Naive thymus-derived CD8-positive, alpha-beta T cell (primary cell): ENCODE measurements around the gene ZBTB26. TPM values are rescaled to one million over a fixed set of nuclear protein-coding genes. Genes with fewer than 3 reads are reported as not detected.
"Not testable (repeated sequence)": the region's sequence is repeated elsewhere in the genome, so short reads cannot be mapped to it uniquely, and the experiment has no call there.

Experiments used
- ATAC-seq, 2 donors: fragments of 150-1000 bp; cut with Tn5 transposase in 1 of 2; sonication (Bioruptor Pico), chemical (Tn5 transposase) in 1 of 2; 1 replicate in 1 of 2; 2 replicates in 1 of 2; pipeline ENCODE4 v1.10.0; 2021; ENCODE audit warnings: mild to moderate bottlenecking in 2 of 2, moderate library complexity in 2 of 2
- POLR2A ChIA-PET: fragments of 350-600 bp; sonication (Branson Sonifier 250); formaldehyde crosslinking; loops from one replicate; lab custom pipeline; 2021; ENCODE audit warnings: antibody characterized with exemption; lab: Charles Lee
- DNase-seq, 10 donors: peaks; one replicate each; pipeline versions ENCODE4 v3.0.0 to v3.0.0-alpha.2; 2020 to 2022
- H3K27ac Mint-ChIP-seq, 10 donors: one replicate each; pipeline ENCODE4 v1.8.0; 2020 to 2022; ENCODE audit warnings: mild to moderate bottlenecking in 10 of 10, mixed read lengths in 10 of 10, moderate library complexity in 4 of 10, inconsistent platforms in 1 of 10
- H3K27me3 Mint-ChIP-seq, 5 donors: one replicate each; pipeline ENCODE4 v1.8.0; 2021 to 2022; ENCODE audit warnings: mixed read lengths in 5 of 5
- H3K36me3 Mint-ChIP-seq, 3 donors: one replicate each; pipeline ENCODE4 v1.8.0; 2020 to 2022; ENCODE audit warnings: mixed read lengths in 3 of 3, mild to moderate bottlenecking in 2 of 3, inconsistent platforms in 1 of 3
- H3K4me1 Mint-ChIP-seq, 4 donors: one replicate each; pipeline ENCODE4 v1.8.0; 2021 to 2022; ENCODE audit warnings: mixed read lengths in 4 of 4
- H3K4me3 Mint-ChIP-seq, 10 donors: one replicate each; pipeline ENCODE4 v1.8.0; 2020 to 2022; ENCODE audit warnings: mild to moderate bottlenecking in 10 of 10, mixed read lengths in 10 of 10, moderate library complexity in 6 of 10, inconsistent platforms in 1 of 10
- H3K9me3 Mint-ChIP-seq, 9 donors: one replicate each; pipeline ENCODE4 v1.8.0; 2020 to 2022; ENCODE audit warnings: mixed read lengths in 9 of 9, mild to moderate bottlenecking in 3 of 9, inconsistent platforms in 1 of 9, moderate library complexity in 1 of 9
- polyA plus RNA-seq, 3 donors: library from polyadenylated mRNA; unstranded; fragments of 300-500 nt; fragmentation: Illumina TruSeq; gene quantifications; one replicate each; pipeline ENCODE4 v1.2.3, GENCODE V29; 2021
- total RNA-seq, 8 experiments: library from RNA in 2 of 8; stranded (reverse) in 2 of 8; gene quantifications; one replicate each; pipeline ENCODE4 v1.2.3 and lab custom pipeline; 2021 to 2026

Gene ZBTB26
- total and polyA plus RNA-seq, 5 experiments from 2014 or later: 0.57 to 10.4 (median 1.3) TPM

DNA sequence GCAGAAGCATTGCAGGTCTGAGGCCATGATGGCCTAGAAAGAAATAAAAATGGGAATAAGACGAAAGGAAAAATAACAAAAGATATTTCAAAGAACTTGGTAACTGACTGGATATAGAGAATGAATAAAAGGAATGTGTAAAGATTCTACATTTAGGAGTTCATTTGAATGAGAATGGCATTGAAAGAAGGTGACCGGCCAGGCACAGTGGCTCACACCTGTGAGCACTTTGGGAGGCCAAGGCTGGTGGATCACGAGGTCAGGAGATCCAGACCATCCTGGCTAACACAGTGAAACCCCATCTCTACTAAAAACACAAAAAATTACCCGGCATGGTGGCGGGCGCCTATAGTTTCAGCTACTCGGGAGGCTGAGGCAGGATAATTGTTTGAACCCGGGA is 8.6 kb downstream of the ZBTB26 start:
- Mint-ChIP-seq H3K36me3 (peaks cover 0 to 47% (median 4%) of the 10 kb centered on the region in 3 donors), H3K9me3 (no peaks in the 10 kb centered on the region), H3K27me3 (no peaks in the 10 kb centered on the region), H3K27ac (no peak overlapping the region), H3K4me1 (peaks cover 5 to 14% (median 8%) of the 10 kb centered on the region in 4 donors), H3K4me3 (no peak overlapping the region)
- DNase-seq (no peak), ATAC-seq (no peak)
- POLR2A ChIA-PET: no interaction called here

- POLR2A ChIA-PET: no interaction called here
- no peaks in the 10 kb centered on the region for H3K9me3 Mint-ChIP-seq
- H3K36me3 Mint-ChIP-seq: peaks cover 0 to 39% (median 4%) of the 10 kb centered on the region in 3 donors
- H3K27ac Mint-ChIP-seq: no peak overlapping the region
- H3K27me3 Mint-ChIP-seq: no peaks in the 10 kb centered on the region
- ATAC-seq (no peak), DNase-seq (no peak)
- H3K4me1 Mint-ChIP-seq: peaks cover 1 to 6% (median 5%) of the 10 kb centered on the region in 4 donors
- H3K4me3 Mint-ChIP-seq: no peak overlapping the region
Observed at GRCh38 chr9:122918310-122918709, 13.0 kb downstream of the ZBTB26 start.

DNA sequence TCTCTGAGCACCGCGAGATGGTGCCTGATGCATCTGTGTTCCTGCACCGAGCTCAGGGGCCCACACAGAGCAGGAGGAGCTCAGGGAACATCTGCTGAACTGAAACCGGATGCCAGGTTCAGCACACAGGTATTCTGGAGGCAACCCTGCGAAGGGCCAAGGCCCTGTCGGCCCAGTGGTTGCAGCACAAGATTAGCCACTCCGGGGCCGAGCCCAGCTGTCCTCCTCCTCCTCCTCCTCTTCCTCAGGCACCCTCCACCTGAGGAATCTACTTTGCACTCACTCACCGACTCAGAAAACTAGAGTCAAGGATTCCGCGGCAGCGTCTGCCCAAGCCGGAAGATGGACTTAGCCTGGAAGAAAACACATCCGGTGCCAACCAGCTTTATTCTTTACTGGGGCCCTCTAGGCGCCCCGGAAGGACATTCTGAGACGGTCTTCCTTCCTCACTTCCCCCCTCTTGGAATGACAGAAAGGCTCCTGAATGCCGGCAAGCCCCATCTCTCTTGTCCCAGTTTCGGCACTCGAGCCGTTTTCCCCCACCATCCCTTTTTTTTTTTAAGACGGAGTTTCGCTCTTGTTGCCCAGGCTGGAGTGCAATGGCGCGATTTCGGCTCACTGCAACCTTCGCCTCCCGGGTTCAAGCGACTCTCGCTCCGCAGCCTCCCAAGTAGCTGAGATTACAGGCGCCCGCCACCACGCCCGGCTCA is 18.2 kb downstream of the ZBTB26 start, which contains the start of gene ZBTB6:
Gene ZBTB6, minus strand, starts transcription at position 360 of the 710 bp plus-strand sequence. CDS start 1,251 bp downstream, outside the sequence.
- POLR2A ChIA-PET: interaction anchor here (0.7 to 3.0 kb wide), 11 partner anchors 9 to 788 kb away, joined by 3 to 55 read pairs (median 6); partner anchors contain the start of genes PDCL, RABGAP1, RC3H2 and ZBTB26
- peak within 1 kb of the TSS; percentile 94 to 99 (median 99) for H3K27ac Mint-ChIP-seq
- H3K36me3 Mint-ChIP-seq: peaks cover 0 to 38% (median 22%) of the 10 kb centered on the region in 3 donors
- H3K4me1 Mint-ChIP-seq: peaks cover 14 to 36% (median 28%) of the 10 kb centered on the region in 4 donors
- H3K27me3 Mint-ChIP-seq: no peaks in the 10 kb centered on the region
- DNase-seq (peak; percentile 49 to 85 (median 76)), ATAC-seq (peak; percentile 95 to 98)
- H3K9me3 Mint-ChIP-seq: no peaks in the 10 kb centered on the region
- H3K4me3 Mint-ChIP-seq: peak within 1 kb of the TSS; percentile 92 to 100 (median 98)

DNA sequence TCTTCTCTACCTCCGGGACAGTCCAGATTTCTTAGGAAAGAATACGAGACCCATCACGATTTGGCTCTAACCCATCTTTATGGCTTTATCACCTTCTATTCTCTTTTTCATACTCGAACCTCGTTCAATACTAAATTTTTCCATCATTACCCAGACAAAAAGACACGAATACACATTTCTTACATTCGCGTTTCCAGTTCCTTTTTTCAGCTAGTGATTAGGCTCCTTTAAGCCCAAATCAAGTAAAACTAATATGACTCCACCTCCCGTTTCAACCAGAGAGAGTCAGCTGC is 18.7 kb downstream of the ZBTB26 start:
- ATAC-seq: no peak
- Mint-ChIP-seq H3K4me3 (peak overlapping the region; percentile 92 to 100 (median 98)), H3K36me3 (peaks cover 0 to 38% (median 22%) of the 10 kb centered on the region in 3 donors), H3K27ac (peak overlapping the region; percentile 94 to 99 (median 99)), H3K9me3 (no peaks in the 10 kb centered on the region), H3K27me3 (no peaks in the 10 kb centered on the region), H3K4me1 (peaks cover 16 to 36% (median 28%) of the 10 kb centered on the region in 4 donors)
- POLR2A ChIA-PET: interaction anchor here (0.9 to 3.0 kb wide), 9 partner anchors 9 to 88 kb away, joined by 3 to 55 read pairs (median 6); partner anchors contain the start of genes PDCL, RABGAP1, RC3H2 and ZBTB26
- DNase-seq: no peak

DNA sequence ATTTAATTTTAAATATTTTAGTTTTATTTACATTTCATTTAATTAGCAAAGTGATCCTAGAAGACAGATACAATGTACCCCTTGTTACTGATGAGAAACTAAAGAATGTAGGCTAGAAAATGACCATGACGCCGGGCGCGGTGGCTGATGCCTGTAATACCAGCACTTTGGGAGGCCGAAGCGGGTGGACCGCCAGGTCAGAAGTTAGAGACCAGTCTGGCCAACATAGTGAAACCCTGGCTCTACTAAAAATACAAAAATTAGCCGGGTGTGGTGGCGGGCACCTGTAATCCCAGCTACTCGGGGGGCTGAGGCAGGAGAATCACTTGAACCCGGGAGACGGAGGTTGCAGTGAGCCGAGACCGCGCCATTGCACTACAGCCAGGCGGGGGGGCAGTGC is 25.2 kb downstream of the ZBTB26 start:
- H3K27ac Mint-ChIP-seq, H3K27me3 Mint-ChIP-seq, DNase-seq, H3K9me3 Mint-ChIP-seq, ATAC-seq: not testable (repeated sequence)
- peaks cover 10 to 46% (median 28%) of the 10 kb centered on the region in 4 donors for H3K4me1 Mint-ChIP-seq
- POLR2A ChIA-PET: interaction anchor here (0.6 to 4.0 kb wide), 5 partner anchors 7 to 71 kb away, joined by 3 to 55 read pairs (median 36); partner anchors contain the start of genes RABGAP1, ZBTB26 and ZBTB6
- peaks cover 0 to 24% (median 10%) of the 10 kb centered on the region in 3 donors for H3K36me3 Mint-ChIP-seq
- peak overlapping the region in 1 of 10 donors; percentile 8 for H3K4me3 Mint-ChIP-seq

- Mint-ChIP-seq H3K9me3 (no peaks in the 10 kb centered on the region), H3K4me3 (peak within 1 kb of the TSS; percentile 87 to 97 (median 94)), H3K27me3 (no peaks in the 10 kb centered on the region), H3K27ac (peak within 1 kb of the TSS; percentile 95 to 99 (median 98)), H3K4me1 (peaks cover 10 to 48% (median 26%) of the 10 kb centered on the region in 4 donors), H3K36me3 (peaks cover 0 to 16% (median 2%) of the 10 kb centered on the region in 3 donors)
- POLR2A ChIA-PET: interaction anchor here (0.7 to 4.0 kb wide), 9 partner anchors 8 to 443 kb away, joined by 3 to 55 read pairs (median 9); partner anchors contain the start of genes PDCL, RABGAP1, ZBTB26 and ZBTB6
- peak; percentile 83 to 99 (median 98) for DNase-seq
- ATAC-seq: peak; percentile 89 to 91
Observed at GRCh38 chr9:122904823-122905710, 26.2 kb downstream of the ZBTB26 start, which contains the start of gene RC3H2. RC3H2 (minus strand) TSS chr9:122905359; CDS start chr9:122897509, 7,850 bp downstream.

DNA sequence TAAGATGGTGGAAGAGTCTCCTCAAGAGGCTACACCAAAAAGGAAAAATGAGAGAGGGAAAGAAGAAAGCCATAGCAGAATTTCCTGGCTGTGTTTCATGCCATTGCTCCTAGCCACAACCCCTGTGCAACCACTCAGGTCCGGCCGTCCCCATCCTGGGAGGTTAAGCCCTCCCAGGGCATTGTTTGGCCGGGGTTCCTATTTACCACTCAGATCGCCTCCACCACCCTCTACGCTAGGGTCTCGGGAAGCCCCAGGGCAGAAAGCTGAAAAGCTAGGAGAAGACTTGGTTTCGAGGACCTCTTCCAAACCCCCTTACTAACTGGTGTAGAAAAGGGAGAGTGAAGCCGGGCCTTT is 26.9 kb downstream of the ZBTB26 start:
- H3K4me3 Mint-ChIP-seq: peak overlapping the region; percentile 85 to 94 (median 92)
- DNase-seq (peak in 2 of 10 donors; percentile 9 to 14), ATAC-seq (peak in 1 of 2 donors; percentile 2)
- H3K36me3 Mint-ChIP-seq: peaks cover 0 to 10% (median 2%) of the 10 kb centered on the region in 3 donors
- no peaks in the 10 kb centered on the region for H3K9me3 Mint-ChIP-seq
- H3K27ac Mint-ChIP-seq: peak overlapping the region; percentile 89 to 97 (median 94)
- peaks cover 14 to 52% (median 30%) of the 10 kb centered on the region in 4 donors for H3K4me1 Mint-ChIP-seq
- POLR2A ChIA-PET: interaction anchor here (1.0 to 4.0 kb wide), 8 partner anchors 9 to 365 kb away, joined by 3 to 55 read pairs (median 11); partner anchors contain the start of genes PDCL, RABGAP1, ZBTB26 and ZBTB6
- no peaks in the 10 kb centered on the region for H3K27me3 Mint-ChIP-seq

DNA sequence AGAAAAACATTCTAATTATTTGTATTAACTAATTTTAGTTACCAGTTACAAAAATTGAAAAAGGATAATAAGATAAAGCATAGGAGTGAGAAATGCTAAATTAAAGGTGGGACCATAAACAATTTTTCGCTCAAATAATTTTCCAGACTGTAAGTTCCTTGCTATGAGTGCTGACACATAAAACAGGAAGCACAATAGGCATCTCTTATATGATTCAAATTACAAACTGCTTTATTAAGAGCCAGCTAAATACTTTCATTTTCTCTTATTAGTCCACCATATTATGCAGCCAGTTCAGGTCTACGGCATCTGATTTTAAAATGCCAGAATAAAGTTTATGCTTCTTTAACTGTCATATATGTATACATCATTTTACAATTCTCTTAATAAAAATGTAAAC is 30.5 kb downstream of the ZBTB26 start:
- H3K9me3 Mint-ChIP-seq: no peaks in the 10 kb centered on the region
- H3K36me3 Mint-ChIP-seq: peaks cover 0 to 24% (median 4%) of the 10 kb centered on the region in 3 donors
- ATAC-seq (no peak), DNase-seq (no peak)
- POLR2A ChIA-PET: interaction anchor here (1.2 kb wide), 1 partner anchor 12 kb away, joined by 4 read pairs; the partner anchor contains the start of gene ZBTB6
- H3K27me3 Mint-ChIP-seq: no peaks in the 10 kb centered on the region
- H3K27ac Mint-ChIP-seq: peak overlapping the region in 2 of 10 donors; percentile 76 to 81
- peak overlapping the region in 8 of 10 donors; percentile 1 to 76 (median 46) for H3K4me3 Mint-ChIP-seq
- peaks cover 16 to 84% (median 51%) of the 10 kb centered on the region in 4 donors for H3K4me1 Mint-ChIP-seq

DNA sequence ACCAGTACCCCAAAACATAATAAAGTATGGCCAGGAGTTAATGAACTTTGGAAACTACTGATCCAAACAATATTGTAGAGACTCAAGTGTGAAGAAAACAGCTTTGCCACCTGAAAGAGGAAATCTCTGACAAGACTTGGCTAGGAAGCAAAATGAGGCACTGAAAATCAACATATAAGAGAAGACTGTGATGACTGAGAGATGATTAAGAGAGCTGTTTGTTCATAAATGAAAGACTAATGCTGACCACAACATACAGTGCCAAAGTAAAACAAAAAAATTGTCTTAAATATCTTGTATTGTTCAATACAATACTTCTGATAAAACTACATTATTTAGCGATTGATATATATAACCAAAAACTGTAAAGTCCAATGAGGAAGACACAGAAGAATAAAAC is 33.3 kb downstream of the ZBTB26 start:
- H3K27me3 Mint-ChIP-seq: no peaks in the 10 kb centered on the region
- peak overlapping the region in 6 of 10 donors; percentile 3 to 80 (median 34) for H3K27ac Mint-ChIP-seq
- POLR2A ChIA-PET: no interaction called here
- no peaks in the 10 kb centered on the region for H3K9me3 Mint-ChIP-seq
- peak overlapping the region in 4 of 10 donors; percentile 24 to 45 (median 30) for H3K4me3 Mint-ChIP-seq
- ATAC-seq (no peak), DNase-seq (no peak)
- peaks cover 11 to 68% (median 46%) of the 10 kb centered on the region in 4 donors for H3K4me1 Mint-ChIP-seq
- peaks cover 0 to 51% (median 10%) of the 10 kb centered on the region in 3 donors for H3K36me3 Mint-ChIP-seq

- Mint-ChIP-seq H3K36me3 (peaks cover 0 to 77% (median 13%) of the 10 kb centered on the region in 3 donors), H3K4me3 (no peak overlapping the region), H3K27ac (peak overlapping the region in 1 of 10 donors; percentile 44), H3K27me3 (no peaks in the 10 kb centered on the region), H3K4me1 (peaks cover 0 to 7% (median 4%) of the 10 kb centered on the region in 4 donors), H3K9me3 (no peaks in the 10 kb centered on the region)
- POLR2A ChIA-PET: no interaction called here
- no peak for DNase-seq
- ATAC-seq: no peak
Observed at GRCh38 chr9:122888480-122888879, 42.8 kb downstream of the ZBTB26 start.

- POLR2A ChIA-PET: no interaction called here
- H3K4me3 Mint-ChIP-seq: no peak overlapping the region
- no peak for ATAC-seq
- peak overlapping the region in 2 of 10 donors; percentile 9 to 39 for H3K27ac Mint-ChIP-seq
- H3K9me3 Mint-ChIP-seq: no peaks in the 10 kb centered on the region
- DNase-seq: no peak
- peaks cover 0 to 4% (median 0%) of the 10 kb centered on the region in 4 donors for H3K4me1 Mint-ChIP-seq
- no peaks in the 10 kb centered on the region for H3K27me3 Mint-ChIP-seq
- peaks cover 0 to 75% (median 10%) of the 10 kb centered on the region in 3 donors for H3K36me3 Mint-ChIP-seq
Observed at GRCh38 chr9:122883125-122883524, 48.2 kb downstream of the ZBTB26 start.

DNA sequence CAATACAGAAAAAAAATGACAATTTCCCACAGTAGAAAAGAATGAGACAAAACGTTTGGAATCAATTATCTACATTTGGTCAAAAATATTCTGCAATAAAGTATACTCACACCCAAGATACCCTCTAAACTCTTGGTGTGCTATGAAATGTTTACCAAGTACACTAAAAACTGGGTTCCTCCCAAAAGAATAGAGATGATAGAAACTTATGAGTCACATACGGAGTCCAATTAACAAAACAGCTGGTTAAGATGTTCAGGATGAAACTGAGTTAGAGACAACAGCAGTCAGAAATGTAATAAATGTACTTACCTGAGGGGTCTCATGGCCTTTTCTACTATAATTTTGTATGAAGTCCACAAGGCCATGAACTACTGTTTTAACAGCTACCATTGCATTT is 51.9 kb downstream of the ZBTB26 start:
- H3K9me3 Mint-ChIP-seq: no peaks in the 10 kb centered on the region
- POLR2A ChIA-PET: no interaction called here
- H3K27me3 Mint-ChIP-seq: no peaks in the 10 kb centered on the region
- H3K4me1 Mint-ChIP-seq: peaks cover 0 to 6% (median 5%) of the 10 kb centered on the region in 4 donors
- H3K4me3 Mint-ChIP-seq: no peak overlapping the region
- no peak overlapping the region for H3K27ac Mint-ChIP-seq
- no peak for DNase-seq
- ATAC-seq: no peak
- H3K36me3 Mint-ChIP-seq: peaks cover 12 to 89% (median 26%) of the 10 kb centered on the region in 3 donors
